HG03139 (cell line): ENCODE data around the gene USP49.
"Not testable (repeated sequence)": the region's sequence is repeated elsewhere in the genome, so short reads cannot be mapped to it uniquely, and the experiment has no call there.

Experiments
- ATAC-seq: cut with Tn5 transposase; IDR thresholded peaks from one replicate; pipeline ENCODE4 v1.9.1; 2021; ENCODE audit not compliant: unreplicated experiment

USP49 gene

DNA sequence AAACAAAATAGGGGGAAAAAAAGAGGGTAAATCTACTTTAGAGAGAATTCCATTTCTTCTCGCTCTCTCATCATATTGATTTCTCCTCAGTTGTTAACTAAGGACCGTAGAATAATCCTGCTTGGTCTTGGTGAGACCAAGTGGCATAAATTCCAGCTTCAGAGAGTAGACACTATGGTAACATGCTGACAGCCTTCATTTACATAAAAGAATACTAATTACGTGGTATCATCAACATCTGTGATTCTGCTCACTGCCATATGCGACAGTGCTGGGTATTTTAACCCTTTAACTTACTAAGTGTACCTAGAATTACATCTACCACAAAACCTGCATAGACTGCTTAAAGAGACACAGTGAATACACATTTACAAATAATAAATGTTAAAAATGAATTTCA lies 80.5 kb downstream of the USP49 start:
- no peak for ATAC-seq

DNA sequence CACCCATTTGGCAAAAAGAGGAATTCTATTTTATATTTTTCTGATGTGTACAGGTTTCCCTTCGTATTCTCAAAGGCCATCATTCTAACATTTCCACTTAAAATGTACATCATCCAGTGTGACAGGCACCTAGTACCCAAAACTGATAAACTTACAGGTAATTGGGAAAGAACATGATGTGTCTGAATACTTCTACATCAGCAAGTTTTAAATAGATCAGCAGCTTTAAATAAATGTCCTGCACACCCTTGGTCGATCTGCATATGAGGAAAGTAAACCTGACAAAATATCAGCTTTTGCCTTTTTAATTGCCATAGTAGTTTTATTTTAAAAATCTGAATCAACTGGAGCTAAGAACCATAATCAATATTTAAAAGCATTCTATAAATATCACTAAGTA lies 81.2 kb downstream of the USP49 start:
- ATAC-seq = no peak

DNA sequence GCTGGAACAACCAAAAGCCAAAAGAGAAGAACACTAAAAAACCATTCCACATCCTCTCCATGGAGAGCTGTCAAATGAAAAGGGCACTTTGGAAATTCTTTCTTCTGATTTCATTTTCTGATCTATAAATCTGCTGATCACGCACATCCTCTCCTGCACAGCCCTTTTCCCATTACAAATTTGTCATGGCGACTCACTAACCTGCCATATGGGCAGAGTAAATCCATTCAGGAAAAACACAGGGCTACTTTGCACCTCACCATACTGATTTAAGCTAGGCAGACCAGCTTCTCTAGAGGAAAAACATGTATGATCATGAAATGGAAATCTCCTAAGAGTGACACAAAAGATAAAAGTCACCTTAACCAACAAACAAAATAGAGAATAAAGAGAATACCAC lies 81.7 kb downstream of the USP49 start:
- no peak for ATAC-seq

DNA sequence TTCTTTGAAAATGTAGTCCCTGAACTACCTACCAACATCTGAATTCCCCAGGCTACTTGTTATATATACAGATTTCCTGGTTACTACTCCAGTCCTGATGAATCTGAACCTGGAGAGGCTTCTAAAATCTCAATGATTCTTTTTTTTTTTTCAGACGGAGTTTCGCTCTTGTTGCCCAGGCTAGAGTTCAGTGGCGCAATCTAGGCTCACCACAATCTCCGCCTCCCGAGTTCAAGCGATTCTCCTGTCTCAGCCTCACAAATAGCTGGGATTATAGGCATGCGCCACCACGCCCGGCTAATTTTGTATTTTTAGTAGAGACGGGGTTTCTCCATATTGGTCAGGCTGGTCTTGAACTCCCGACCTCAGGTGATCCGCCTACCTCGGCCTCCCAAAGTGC lies 83.2 kb downstream of the USP49 start:
- ATAC-seq = not testable (repeated sequence)

DNA sequence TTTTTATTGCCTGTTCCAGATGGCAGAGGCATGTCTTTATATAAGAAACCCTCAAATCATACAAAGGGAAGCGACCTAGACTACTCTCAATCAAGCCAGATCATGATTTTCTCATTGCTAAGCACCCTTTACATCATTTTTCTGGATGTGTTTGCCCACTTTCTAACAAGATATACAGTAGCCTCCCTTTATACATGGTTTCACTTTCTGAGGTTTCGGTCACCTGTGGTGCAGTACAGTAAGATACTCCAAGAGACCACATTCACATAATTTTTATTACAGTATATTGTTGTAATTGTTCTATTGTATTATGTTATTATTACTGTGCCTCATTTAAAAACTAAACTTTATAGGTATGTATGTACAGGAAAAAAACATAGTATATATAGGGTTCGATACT lies 84.1 kb downstream of the USP49 start:
- ATAC-seq = no peak

DNA sequence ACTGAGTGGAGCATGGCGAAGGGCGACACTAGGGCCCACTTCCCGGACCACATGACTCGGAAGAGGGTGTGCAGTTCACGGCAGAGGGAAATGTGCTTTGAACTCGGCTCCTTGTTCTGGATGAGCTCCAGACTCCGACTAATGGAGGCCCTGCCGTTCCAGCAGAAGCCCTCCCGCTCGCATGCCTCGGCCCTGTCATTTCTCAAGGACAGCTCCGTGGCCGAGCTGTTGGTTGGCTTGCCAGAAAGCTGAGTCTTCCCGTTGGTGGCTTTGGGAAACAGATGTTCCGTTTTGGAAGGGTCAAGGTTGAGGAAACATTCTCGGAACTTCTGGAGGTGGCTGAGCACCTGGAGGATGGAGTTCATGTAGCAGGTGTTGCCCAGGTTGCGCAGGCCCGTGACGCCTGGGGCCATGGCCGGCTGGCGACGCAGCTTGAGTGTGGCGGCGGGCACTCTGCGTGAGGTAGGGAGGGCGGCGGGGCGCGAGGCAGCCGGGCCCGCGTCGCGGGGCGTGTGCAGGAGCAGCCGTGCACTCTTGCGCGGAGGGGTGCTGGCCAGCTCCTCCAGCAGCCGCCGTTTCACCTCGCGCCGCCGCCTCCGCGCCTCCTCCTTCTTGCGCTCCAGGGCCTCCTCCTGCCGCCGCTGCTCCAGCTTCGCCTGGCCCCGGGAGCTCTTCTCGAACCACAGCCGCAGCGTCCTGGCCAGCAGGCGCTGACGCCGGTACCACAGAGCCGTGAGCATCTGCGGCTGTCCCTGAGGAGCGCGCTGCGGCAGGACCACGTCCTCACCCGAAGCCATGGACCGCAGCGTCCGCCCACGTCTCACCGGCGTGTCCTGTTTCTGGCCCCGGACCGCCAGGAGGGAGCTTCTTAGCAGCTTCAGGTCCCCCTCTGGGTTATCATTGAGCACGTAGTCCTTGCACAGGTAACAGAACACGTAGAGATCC lies 89.1 kb downstream of the USP49 start:
- ATAC-seq = no peak

DNA sequence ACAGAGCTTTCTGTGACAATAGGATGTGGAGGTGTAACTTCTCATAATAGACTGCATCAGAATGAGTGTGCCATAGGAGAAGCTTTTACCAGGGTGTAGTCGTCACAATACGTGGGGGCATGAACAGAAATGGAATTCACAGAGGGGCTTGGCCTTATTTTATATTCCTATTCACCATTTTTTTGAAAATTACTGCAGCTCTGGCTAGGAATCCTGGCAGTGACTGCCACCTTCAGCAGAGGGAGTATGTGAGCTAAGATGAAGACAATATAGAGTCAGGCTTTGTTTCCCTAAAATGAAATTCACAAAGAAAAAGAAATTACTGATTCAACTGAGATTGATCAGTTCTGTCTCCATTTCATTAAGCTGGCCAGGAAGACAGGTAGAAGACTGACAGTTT lies 93.8 kb downstream of the USP49 start:
- ATAC-seq = no peak

DNA sequence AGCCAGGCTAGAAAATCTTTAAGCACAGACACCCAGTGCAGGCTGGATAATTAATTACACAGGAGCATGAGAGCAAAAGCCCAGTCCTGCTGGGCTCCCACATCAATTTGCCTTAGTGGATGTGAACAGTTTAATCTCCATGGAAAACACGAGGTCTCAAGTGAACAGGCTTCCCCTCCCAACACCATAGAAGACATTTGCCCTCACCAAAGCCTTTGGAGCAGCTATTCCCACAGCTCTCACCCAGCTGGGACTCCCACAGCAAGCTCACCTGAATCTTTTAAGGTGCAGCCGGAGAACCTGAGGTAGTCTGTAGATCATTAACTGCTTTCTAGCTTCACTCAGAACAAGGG lies 95.6 kb downstream of the USP49 start:
- ATAC-seq = no peak

DNA sequence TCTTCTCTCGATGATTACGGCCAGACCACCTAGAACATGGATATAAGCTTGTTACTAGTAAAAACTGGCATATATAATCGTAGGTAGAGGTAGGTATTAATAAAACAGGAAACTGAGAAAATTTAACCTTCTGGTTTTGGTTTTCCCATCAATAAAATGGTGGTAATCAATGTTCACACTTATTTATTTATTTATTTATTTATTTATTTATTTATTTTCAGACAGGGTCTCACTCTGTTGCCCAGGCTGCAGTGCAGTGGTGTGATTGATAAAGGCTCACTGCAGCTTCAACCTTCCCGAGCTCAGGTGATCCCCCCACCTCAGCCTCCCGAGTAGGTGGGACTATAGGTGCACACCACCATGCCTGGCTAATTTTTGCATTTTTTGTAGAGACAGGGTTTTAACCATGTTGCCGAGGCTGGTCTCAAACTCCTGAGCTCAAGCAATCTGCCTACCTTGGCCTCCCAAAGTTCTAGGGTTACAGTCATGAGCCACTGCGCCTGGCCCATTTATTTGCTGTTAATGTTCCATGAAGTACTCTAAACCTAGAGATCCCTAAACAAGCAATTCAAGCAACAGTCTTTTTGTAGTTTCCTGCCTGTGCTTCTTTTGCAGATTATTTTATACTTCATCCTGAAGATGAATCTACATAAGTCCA lies 96.1 kb downstream of the USP49 start:
- no peak for ATAC-seq

DNA sequence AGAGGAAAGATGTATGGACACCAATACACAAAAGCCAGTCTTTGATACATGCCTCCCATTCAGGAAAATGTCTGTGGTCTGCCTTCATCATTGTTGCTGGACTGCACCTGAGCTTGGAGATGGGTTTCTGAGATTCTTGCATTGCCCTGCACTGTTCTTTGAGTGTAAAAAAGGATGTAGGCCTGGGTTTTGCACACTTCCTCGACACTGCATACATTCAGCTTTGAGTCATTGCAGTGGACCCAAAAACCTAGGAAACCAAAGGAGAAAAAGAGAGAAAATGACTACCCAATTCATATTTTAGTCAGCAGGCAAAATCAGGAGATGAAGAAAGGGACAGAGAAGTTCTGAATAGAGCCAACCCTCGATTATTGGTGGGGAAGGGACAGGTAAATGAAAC lies 98.7 kb downstream of the USP49 start:
- ATAC-seq = no peak

DNA sequence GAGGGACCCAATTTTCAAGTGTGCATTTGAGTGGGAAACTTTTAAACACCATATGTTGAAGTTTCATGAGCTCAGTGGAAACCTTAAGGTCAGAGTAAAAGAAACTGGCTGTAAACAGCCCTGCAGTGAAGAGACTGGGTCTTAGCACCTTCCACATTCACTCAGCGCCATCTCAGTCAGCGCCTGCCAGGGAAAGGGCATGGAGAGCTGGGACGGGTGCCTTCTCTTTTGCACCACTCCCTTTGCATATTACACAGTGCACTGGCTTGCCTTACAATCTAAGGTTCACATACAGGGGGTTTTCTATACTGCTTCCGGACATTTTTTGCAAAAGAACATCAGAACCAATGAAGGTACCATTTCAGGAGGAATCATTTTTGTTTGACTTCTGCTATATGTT lies 103.2 kb downstream of the USP49 start:
- ATAC-seq = no peak

DNA sequence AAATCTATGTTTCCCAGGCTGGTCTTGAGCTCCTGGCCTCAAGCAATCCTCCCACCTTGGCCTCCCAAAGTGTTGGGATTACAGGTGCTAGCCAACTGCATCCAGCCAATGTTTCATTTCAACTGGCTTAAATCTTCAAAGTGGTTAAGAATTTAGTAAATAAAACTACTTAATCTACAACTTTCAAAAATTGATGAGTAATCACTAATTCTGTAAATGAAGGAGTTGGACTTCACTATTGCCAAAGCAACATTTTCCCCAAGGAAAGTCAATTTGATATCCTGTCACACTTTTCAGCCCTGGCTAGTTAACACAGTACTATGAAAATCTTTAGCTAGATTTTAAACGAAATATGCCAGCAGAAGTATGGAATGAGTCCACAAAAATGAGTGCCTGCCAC lies 103.9 kb downstream of the USP49 start:
- no peak for ATAC-seq

DNA sequence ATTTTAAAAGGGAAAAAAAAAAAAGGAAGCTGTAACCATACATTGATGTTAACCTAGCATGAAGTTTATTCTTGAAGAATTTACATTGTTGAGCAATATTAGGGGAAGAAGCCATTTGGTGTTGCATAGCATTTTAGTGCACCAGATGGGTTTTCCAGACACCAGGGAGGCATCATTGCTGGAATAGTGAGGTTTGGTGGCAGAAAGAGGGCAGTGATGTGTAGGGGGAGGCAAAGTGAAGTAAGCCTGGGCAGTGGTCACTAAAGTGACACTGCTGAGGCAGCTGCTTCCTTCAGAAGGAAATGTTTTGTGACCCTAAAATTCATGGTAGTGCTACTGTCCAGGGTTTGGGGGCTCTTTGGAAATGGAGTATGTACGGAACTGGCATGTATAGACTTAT lies 105.1 kb downstream of the USP49 start:
- no peak for ATAC-seq

DNA sequence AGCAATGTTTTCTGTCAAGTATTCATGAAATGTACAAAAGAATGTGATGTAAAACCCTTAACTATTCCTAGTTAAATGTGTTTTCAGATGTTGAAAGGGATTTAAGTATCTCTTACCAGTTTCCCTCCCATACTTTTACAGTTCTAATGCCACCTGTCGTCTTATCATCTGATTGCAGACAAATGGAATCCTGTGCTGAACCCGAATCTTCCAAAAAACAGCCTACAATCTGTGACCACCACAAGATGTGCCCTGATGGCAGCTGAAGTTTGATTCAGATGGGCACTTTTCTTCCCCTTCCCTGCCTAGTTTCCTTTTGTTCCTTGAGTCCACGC lies 105.8 kb downstream of the USP49 start:
- ATAC-seq = no peak

DNA sequence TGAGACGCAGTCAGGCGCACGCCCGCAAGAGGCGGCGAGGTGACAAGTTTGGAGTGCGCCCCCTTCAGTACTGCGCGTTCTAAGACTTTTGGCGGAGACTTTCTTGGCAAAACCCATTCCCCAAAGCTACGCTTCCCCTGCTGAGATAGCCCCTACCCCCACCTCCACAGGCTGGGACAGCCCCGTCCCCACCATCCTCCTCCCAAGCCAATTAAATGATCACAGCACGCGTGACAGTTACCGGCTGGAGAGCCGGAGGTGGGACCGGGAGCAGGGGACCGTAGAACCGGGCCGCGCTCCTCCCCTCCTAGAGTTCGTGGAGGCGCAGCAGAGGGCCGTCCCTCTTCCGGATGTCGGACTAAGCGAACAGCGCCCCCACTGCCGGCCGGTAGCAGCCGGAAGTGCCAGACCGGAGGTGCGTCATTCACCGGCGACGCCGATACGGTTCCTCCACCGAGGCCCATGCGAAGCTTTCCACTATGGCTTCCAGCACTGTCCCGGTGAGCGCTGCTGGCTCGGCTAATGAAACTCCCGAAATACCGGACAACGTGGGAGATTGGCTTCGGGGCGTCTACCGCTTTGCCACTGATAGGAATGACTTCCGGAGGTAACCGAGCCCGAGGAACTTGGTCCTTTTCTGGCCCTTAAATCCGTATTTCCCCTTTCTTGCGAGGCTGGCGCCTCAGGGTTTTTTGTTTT lies 107.8 kb downstream of the USP49 start, which contains the start of gene TOMM6:
TOMM6 (plus strand) TSS at position 476 of the 699 bp plus-strand sequence; CDS start at position 480, 4 bp downstream.
- ATAC-seq = peak; percentile 73

DNA sequence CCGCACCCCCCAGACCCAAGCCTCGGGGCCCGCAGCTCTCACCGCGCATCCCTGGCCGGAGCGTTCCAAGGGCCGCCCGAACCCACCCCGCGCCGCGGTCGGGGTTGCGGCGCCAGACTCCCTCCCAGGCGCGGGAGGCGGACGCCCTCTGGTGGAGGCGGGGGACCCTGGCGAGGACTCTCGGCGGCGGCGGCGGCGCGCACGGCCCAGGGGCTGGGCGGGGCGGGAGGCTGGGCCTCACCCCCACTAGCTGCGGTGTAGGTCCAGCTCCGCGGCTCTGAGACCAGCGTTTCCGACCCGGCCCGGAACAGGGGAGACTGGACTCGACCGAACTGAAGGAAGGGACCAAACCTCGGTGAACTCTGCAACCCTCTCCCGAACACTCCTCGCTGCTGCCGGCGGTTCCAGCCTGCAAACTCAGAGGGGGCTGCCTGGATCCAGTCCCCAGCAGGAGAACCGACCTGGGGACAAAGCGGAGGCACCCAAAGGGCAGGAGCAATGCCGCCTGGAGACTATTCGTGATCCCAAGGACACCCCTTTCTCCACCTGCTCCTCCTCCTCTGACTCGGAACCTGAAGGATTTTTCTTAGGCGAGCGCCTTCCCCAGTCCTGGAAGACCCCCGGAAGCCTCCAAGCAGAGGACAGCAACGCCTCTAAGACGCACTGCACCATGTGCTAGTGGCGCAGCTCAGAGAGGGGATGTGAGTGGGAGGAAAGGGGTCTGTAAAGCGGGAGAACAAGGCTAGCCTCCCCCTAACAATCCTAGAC lies 108.5 kb downstream of the USP49 start:
- ATAC-seq = peak; percentile 49

DNA sequence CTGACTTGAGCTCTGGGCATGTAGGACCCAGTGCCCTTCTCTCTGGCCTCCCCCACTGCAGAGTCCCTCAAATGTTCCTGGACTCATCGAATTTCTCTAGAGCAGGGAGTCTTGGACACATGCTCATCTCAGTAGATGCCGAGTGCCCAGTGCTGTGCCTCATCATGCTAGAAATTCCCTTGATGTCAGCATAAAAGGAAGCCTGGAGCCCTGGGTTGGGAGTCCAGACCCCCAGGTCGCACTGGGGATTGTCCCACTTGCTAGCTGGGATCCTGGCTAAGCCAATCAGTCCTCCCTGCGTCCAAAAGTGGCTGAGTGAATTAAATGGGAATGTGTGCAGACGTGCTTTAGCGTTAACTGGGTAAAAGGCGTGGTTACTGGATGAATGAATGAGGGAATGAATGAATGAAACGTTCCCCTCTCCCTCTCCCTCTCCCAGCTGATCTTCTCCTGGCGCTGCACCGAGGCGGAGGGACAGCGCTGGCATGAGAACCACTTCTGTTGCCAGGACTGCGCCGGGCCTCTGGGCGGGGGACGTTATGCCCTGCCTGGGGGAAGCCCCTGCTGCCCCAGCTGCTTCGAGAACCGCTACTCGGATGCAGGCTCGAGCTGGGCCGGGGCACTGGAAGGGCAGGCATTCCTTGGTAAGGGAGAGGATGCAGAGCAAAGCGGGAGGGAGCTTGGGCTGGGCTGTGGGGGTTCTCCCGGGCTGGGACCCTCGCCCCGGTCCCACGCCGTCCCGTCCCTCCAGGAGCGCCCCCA lies 109.3 kb downstream of the USP49 start:
- ATAC-seq = no peak

DNA sequence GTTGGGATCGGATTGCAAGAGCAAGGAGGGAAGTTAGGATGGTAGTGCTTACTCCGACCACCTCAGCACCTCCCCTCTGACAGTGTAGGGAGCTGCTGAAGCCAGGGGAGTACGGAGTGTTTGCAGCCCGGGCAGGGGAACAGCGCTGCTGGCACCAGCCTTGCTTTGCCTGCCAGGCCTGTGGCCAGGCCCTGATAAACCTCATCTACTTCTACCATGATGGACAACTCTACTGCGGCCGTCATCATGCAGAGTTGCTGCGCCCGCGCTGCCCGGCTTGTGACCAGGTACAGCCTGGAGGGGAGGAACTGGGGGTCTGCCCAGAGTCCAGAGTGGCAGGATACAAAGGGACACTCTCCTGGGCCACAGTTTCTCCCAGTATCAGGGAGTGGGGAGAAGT lies 109.9 kb downstream of the USP49 start:
- ATAC-seq = no peak

DNA sequence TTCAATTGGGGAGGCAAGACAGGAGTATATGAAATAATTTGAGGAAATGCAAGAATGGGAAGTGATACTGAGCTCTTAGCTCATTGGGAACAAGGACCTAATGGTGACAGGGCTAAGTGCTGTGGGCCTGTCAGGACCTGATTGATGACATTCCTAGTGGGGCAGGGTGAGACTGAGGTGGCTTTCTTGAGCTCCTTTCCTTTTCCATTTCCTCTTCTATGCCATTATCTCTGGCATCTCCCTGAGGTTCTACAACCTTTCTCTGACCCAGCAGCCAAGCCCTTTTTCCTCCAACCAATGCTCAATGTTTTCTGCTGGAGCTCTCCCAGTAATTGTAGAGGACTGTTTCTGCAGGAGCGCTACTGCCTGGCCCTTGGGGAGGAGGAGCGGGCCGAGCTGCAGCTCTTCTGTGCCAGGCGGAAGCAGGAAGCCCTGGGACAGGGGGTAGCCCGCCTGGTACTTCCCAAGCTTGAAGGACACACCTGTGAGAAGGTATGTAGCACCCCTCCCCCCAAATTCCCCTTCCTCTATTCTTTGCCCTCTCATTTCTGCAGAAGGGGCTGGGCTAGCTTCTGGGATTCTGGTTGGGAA lies 110.5 kb downstream of the USP49 start:
- ATAC-seq = no peak
